HG02852 (cell line): ENCODE results near the gene CBX7.
A peak's percentile ranks its signal among the peaks of the same experiment; 100 is the strongest.

Experiments
- ATAC-seq: cut with Tn5 transposase; IDR thresholded peaks from one replicate; pipeline ENCODE4 v1.9.1; 2021; ENCODE audit warnings: mild to moderate bottlenecking, moderate library complexity; ENCODE audit not compliant: unreplicated experiment

CBX7 gene

DNA sequence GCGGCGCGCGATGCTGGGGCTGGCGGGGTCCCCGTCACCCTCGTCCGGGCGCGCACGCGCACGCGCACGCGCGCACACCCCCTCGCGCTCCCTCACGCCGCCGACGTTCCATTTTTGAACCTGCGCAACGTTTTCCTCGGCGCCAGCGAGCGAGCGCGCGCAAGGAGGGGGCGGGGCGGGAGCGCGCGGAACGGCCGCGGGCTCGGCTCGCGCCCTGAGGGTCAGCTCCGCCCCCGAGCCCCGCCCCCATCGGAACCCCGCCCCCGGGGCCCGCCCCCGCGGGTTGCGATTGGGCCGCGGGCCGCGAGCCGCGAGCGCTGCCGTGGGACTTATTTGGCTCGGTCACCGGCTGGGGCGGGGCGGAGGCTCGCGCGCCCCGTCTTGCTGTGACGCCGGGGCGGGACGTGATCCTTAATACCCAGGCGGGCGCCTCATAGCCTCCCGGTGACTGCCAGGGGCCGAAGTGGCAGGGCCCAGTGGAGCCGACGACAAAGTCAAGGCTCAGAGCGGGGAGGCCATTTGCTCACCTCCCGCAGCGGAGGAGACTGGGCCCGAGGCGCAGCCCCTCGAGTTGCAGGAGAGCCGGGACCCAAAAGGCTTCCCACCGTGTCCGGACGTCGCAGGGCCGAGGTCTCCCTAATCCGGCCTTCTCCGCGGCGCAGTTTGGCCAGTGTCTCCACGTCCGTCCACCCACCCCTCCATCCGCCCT is at the start of gene CBX7:
Gene CBX7 (minus strand): TSS at position 170 of the 709 bp plus-strand sequence. CDS start 236 bp downstream, outside the sequence.
- ATAC-seq, result peak; percentile 67

DNA sequence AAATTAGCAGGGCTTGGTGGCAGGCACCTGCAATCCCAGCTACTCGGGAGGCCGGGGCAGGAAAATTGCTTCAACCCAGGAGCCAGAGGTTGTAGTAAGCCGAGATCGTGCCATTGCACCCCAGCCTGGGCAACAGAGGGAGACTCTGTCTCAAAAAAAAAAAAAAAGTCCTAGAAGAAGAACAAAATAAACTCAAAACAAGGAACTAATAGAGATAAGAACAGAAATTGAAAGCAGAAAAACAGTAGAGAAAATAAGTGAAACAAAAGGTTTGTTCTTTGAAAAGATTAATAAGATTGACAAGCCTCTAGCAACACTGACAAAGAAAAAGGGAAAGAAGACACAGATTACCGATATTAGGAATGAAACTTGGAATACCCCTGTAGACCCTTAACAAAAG is 45.1 kb upstream of the CBX7 start:
- ATAC-seq, result no peak

- no peak for ATAC-seq
Observed at GRCh38 chr22:39194098-39194497, 41.6 kb upstream of the CBX7 start.

DNA sequence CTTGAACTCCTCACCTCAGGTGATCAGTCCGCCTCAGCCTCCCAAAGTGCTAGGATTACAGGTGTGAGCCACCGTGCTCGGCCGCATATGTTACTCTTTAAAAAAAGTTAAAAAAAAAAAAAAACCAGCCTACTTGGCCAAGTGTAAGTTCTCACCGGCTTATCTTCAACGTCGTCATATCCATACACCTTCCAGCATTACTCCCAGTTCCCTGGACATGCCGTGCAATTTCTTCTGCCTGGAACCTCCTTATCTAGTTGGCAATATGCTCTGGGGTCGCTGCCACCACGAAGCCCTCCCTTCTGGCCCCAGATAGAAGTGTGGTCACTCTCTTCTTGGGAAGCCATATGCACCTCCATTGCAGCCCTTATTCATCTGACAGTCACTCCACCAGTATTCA is 36.3 kb upstream of the CBX7 start:
- ATAC-seq, result no peak

DNA sequence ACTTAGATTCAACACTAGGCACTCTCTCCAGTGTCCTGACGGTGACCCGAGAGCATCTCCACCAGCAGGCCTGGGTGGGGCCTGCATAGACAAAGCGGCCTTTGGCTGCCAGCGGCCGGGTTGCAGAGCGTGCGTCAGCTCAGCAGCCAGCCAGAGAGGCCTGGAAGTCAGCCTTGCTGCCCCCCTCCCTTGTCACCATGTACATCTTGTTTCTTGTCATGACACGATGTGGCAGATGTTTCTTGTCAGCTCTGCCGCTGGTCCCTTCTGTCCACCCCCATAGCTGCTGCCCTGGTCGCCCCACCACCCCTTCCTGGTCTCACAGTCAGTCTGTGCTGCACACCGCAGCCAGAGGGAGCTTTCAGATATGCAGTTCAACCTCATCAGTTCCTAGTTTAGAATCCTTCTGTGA is 33.1 kb upstream of the CBX7 start:
- ATAC-seq, result no peak

DNA sequence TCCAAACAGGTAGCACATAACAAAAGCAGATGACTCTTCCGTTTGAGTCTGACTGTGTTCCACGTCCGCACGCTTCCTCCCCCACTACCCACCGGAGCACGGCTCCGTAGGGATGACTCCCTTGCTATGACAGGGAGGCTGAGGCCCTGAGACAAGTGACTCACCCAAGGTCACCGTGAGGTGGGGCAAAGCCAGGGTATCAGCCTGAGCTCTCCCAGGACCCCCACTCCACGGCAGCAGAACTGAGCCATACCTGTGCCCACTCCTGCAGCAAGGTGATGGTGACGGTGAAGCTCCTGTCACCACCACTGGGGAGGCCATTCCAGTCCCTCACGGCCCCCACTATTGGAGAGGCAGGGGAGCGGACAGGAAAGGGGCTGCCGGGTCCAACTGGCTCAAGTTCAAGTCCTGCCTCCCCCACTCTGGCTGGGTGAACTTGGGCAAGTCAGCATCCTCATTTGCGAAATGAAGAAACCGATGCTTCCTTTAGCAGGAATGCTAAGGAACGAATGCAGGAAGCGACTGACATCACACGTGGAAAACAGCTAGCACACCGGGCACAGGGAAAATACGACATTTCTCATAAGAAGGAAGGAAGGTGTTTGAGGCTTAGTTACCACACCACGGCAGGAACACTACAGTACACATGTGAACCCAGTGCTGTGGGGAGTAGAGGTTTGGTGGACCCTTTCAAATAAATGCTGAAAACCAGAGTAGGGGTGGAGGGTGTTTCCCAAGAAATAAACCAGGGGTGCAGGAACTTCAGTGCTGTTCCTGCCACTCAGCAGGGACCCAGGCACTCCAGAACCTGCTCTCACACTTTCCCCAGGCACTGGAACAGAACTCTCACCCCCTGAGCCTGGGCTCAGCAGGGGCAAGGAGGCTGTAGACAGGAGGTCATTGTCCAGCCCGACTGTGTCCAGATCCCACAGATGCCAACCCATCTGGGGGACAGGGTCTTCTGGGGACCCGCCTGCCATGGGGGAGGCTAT is 32.4 kb upstream of the CBX7 start:
- no peak for ATAC-seq

DNA sequence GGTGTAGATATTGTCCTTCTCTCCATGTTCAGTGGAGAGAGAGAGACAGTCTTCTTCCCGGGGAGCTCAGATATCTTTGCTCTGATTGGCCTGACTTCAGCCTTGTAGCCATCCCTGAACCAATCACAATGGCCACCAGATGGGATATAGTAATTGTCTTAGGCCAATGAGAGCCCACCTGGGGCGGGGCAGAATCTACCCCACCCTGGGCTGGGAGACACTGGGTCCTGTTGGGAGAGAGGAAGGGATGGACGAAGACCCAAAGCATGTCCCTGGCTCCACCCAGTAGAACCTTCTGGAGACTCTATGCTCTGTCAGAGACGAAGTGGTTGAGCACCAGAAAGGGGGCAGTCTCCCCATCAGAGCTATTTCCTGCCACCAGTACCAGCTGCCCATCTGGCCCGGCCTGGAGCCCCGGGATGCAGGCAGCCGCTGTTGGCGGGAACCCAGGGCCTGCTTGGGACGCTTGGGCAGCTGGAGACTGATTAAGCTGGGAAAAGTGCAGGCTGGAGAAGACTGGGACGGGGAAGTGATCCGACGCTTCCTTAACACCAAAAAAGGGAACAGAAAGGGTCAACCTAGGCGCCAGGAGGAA is 31.6 kb upstream of the CBX7 start:
- ATAC-seq, result no peak

DNA sequence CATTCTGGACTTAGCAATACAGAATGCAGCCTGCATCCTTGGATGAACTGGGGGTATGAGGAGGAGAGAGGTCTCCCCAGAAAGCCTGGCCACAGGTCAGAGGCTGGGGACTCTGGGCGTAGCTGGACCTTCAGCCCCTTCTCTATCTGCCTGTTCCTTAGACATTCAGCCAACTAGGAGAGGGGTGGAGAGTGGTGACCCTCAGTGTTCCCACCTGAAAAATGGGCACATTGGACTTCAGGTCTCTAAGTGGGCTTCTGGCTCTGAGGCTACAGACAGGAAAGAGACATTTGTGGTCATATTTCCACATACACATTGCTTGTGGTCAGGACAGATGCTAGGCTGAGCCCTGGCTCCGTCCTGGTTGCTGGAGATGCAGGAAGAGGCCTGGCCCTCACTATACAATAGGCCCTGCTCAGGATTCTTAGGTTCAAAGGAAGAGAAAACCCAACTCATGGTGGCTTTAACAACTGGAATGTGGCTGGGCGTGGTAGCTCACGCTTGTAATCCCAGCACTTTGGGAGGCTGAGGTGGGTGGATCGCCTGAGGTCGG is 30.1 kb upstream of the CBX7 start:
- ATAC-seq, result no peak

- no peak for ATAC-seq
Observed at GRCh38 chr22:39181778-39182177, 29.3 kb upstream of the CBX7 start.

- no peak for ATAC-seq
Observed at GRCh38 chr22:39181356-39181755, 28.9 kb upstream of the CBX7 start.

- ATAC-seq, result no peak
Observed at GRCh38 chr22:39179841-39180335, 27.4 kb upstream of the CBX7 start.

DNA sequence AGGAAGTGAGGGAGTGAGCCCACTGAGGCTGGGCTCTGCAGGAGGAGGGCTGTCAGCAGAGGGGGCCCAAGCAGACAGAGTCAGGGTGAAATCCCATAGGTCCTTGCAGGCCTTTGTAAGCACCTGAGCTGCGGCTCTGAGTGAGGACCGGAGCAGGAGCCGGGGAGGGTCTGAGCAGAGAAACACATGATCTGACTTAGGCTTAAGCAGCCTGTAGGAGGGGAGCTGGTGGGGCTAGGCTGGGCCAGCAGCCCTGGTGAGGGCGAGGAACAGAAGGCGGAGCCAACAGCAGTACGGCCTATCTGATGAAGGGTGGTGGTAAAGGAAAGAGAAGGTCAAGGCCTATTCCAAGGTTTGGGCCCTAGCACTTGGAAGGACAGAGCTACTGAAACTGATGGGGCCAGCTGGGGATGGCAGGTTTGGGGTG is 26.9 kb upstream of the CBX7 start:
- no peak for ATAC-seq

GRCh38 chr22:39178206-39179111 is 26.0 kb upstream of the CBX7 start:
- no peak for ATAC-seq

DNA sequence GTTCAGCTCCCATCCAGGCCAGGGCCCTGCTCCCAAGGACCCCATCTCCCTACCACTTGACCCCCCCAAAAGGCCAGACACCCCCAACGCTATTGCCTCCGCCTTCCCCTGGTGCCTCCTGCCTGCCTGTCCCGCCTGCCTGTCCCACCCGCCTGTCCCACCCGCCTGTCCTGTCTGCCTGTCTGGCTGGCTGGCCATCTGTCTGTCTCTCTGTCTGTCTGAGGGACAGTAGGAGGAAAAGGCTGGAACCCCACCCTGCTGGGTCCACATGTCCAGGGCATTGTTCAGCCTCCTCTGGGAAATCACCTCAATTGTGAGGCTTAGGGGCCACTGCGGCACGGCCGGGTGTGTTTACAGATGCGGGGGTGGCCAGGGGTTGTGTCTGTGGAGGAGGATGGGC is 25.3 kb upstream of the CBX7 start:
- no peak for ATAC-seq

GRCh38 chr22:39177456-39177775 is 24.9 kb upstream of the CBX7 start:
- ATAC-seq, result no peak

GRCh38 chr22:39176714-39177455 is 24.4 kb upstream of the CBX7 start:
- no peak for ATAC-seq

DNA sequence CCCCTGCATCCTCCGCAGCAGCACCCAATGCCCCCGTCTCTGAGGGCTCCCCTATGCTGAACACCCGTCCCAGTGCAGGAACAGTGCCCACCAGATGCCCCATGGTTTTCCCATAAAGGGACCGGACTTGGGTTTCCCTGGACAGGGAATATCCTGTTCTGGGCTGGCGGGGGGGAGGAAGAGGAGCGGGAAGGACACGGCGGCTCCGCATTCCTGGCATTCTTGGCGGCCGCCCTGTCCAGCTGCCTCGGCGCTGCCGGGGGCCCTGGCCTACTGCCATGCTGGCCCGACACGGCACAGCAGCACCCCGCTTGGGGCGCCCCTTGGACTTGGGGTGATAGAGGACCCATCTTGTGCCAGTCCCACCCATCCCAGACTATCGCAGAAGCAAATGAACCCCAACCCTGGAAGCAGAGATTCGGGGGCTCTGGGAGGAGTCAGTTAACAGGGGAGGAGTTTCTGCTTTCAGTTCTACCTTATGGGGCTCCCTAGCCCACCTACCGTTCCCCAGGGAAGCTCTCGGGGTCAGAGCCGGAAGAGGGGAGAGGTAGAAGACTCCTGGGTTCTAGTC is 23.7 kb upstream of the CBX7 start:
- no peak for ATAC-seq

GRCh38 chr22:39175353-39176142 is 23.1 kb upstream of the CBX7 start:
- no peak for ATAC-seq
